CD4-positive, alpha-beta T cell treated with Interleukin-15 for 1 hour (primary cell): ENCODE data around the gene CFAP45.

ENCODE experiments used
- DNase-seq: peaks from one replicate; pipeline ENCODE4 v3.0.0-alpha.2; 2020

Gene CFAP45

DNA sequence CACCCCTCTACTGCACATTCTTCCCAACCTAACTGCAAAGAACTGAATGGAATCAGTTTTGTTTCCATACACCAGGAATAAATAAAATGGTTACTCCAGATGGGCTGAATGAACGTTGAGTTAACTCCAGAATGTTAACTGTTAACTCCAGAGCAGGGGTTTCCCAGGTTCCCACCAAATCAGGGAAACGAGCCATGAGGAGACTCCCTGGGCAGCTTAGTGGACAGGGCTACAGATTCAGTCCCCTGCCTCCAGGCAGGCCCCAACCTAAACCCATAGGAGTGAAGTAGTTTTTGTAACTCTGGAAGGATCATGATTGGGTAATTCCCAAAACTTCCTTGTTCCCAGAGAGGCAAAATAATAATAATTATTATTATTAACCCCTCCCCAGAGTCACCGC is 51.6 kb downstream of the CFAP45 start:
- DNase-seq, result no peak

DNA sequence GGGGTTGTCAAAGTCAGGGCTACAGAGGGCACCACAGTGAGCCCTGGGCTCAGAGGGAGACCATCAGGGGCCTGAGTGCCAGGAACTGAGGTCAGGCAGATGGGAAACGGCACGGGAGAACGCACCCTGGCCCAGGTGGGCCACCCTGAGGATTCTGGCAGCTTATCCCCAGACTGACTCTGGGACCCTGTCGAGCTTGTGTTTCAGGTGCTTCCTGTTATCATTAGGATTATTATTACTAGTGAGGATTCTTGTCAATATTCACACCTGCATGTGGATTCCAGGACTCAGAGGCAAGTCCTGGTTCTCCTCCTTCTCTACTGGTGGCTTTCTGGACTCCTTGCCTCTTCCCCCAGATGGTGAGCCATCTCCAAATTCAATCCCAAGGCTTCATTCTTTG is 52.7 kb downstream of the CFAP45 start:
- no peak for DNase-seq

DNA sequence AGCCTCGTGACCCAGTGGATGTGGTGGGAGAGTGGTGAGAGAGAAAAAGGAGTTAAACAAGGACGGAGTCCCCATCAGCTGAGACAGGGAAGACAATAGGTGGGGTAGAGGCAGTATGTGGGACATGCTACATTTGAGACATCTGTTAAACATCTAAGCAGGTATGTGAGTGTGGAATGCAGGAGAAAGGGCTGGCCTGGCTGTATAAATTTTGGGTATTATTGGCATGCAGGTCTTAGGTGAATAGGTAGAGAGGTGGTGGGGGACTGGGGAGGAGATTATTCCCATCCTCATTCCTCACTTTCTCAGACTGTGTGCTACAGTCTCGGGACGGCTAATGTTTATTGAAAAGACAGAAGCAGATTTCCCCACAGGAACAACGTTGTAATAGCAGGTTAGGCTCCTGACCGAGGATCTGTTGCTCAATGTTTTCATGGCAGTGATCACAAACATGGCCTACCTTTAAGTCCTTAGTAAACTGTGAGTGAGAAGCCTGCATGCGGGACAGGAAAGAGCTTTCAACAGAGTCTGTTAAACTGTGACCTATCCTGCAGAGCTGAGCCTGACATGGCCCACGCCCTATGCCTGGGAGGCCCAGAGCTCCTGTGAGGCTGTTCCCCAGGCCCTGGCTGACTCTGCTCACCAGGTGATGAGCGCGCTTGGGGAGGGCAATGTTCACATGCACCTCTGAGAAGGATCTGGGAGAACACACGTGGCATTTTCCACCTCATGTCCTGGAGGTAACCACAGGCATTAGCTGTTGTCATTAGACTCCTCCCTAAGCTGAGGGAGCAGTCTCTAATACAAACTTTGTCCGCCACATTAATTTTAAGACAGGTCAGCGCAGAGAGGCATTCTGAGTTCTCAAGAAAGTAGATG is 54.0 kb downstream of the CFAP45 start:
- DNase-seq, result no peak

DNA sequence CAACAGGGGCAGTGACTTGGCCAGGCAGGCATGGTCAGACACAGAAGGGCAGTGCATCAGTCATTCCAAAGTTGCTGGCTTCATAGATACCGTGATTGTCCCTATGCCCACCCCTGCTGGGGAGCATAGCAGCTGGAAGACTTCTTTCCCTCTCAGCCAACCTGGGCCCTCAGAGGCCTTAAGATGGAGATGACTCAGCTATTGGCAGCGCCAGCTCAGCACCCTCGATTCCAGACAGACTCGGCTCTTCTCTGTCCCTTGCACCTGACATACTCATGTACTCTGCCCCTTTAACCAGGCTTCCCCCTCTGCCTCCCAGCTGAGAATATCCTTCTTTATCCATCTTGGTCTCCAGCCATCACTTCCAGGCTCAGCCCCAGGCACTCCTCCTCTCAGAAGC is 56.5 kb downstream of the CFAP45 start:
- no peak for DNase-seq

DNA sequence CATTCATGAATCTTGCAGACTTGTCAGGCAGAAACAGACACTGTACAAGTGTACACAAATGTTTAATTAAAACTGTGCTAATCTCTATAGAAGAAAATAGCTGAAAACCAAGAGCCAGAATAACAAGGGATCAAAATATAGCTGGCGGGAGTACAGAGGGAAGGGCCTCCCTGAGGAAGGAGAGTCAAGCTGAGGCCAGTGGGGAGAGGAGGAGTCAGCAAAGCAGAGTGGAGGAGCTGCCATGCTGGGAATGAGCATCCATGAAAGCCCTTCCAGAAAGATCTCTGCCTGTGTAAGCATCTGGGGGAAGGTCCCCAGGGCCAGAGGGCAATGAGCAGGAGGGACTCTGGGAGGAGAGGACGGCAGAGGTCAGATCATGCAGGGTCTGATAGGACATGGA is 58.2 kb downstream of the CFAP45 start:
- no peak for DNase-seq

DNA sequence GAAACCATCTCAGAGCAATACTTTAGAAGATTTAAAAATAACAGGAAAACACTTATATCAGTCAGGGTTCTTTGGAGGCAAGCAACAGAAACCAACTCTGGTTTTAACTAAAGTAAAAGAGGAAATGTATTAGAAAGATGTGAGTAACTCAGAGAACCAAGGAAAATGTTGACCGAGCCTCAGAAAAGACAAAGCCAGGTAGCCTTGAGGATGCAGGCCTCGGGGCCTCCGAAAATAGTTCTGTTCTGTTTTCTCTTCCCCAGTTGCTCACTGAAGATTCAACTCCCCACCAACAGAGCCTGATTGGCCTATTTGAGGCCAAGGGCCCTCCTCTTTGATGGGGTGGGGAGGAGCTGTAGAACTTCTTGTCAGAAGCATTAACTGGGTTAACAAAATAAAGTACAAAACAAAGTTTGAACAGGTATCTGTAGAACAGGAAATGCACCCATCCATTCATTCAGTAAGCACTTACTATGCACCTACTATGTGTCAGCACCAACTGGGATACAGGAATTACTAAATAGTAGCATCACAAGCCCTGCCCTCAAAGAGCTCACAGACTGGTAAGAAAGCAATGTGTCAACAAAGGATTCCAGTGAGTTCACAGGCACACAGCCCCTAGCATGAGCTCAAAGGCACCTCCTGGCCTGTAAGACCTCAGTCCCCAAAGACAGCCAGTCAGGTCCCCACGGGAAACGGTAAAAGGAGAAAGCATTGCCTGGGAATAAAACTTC is 60.7 kb downstream of the CFAP45 start:
- no peak for DNase-seq

GRCh38 chr1:159838715-159839114 is 61.2 kb downstream of the CFAP45 start:
- DNase-seq, result no peak

DNA sequence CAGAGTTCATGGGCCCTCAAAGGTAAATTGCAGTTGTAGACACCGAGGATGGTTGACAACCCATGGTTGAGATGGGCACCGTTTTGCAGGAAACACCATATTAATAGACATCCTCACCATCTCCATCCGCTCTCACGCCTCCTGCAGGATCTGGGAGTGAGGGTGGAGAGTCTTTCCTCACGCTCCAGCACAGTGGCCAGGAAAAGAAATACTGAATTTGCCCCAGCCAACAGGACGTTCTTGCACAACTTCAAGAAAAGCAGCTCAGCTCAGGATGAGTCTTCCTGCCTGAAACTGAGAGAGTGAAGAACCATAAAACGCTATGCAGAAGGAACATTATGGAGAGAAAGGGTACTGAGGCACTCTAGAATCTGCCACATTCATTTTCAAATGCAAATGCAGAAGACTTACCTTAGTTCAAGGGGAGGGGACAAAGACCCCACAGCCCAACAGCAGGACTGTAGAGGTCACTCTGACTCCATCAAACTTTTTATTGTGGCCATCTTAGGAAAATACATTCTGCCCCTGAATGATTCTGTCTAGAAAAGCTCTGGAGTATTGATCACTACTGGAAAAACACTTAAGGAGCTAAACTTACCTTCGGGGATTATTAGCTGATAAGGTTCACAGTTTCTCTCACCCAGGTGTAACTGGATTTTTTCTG is 64.0 kb downstream of the CFAP45 start:
- no peak for DNase-seq

DNA sequence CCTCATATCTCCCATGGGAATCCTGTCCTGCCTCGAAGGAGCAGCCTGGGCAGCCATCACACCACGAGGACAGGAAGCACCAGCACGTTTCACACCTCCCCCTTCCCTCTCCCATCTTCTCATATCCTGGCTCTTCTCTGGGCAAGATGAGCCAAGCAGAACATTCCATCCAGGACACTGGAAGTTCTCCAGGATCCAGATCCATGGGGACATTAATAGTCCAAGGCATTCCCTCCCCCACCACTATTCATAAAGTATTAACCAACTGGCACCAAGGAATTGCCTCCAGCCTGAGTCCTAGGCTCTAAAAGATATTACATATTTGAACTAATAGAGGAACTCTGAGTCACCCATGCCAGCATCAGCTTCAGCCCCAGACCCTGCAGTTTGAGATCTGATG is 64.6 kb downstream of the CFAP45 start:
- no peak for DNase-seq

DNA sequence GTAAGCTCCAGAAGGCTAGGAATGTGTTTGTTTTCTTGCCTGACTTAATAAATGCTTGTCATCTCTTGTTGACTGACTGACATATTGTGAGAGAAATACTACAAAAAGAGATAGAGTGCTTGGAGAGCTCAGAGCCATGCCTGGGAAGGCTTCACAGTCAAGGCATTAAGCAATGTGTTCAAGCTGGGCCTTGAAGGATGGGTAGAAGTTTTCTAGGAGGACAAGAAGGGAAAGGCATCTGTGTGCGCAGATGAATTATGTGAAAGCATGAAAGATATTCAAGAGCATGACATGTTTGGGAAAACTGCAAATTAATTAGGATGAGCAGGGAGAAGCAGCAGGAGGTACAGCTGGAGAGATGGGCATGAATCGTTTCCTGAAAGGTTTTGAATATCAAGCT is 67.7 kb downstream of the CFAP45 start:
- DNase-seq, result no peak

GRCh38 chr1:159831412-159832141 is 68.4 kb downstream of the CFAP45 start:
- DNase-seq, result no peak

- no peak for DNase-seq
These were observed 69.2 kb downstream of the CFAP45 start for GRCh38 chr1:159830722-159831121.

DNA sequence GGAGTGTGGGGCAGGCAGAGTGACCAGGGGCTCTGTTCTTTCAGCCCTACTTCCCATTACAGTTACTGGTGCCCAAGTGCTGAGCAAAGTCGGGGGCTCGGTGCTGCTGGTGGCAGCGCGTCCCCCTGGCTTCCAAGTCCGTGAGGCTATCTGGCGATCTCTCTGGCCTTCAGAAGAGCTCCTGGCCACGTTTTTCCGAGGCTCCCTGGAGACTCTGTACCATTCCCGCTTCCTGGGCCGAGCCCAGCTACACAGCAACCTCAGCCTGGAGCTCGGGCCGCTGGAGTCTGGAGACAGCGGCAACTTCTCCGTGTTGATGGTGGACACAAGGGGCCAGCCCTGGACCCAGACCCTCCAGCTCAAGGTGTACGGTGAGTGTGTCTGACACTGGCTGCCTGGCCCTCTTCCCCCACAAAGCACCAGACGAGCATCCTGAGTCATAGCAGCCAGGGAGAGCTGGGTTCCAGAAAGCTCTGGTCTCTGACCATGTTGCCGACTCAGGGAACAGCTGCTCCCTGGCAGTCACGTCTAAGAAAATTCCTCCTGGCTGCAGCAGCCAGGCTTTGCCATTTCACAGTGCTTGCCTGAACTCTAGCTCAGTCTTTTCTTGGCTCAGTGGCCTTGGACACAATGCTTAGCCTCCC is 70.0 kb downstream of the CFAP45 start:
- no peak for DNase-seq

GRCh38 chr1:159829273-159829634 is 70.7 kb downstream of the CFAP45 start:
- DNase-seq, result peak; percentile 45

- DNase-seq, result no peak
These were observed 71.2 kb downstream of the CFAP45 start for GRCh38 chr1:159828581-159829272.

DNA sequence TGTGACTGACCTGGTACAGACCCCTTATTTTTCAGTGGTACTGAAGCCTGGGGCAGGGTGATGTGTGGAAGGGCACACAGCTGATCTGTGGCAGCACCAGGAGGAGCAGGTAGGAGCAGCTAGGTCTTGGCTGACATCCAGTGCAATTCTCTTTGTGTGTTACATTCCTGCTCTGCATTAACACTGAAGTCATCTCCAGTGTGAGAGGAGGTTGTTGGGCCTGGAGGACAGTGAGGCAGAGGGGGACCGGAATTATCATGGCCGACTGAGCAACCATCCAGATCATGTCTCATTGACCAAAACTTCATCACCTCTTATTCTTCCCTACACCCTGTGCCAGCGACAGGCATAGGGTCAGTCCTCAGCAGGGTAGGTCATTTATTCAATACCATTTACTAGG is 71.8 kb downstream of the CFAP45 start:
- DNase-seq, result no peak

DNA sequence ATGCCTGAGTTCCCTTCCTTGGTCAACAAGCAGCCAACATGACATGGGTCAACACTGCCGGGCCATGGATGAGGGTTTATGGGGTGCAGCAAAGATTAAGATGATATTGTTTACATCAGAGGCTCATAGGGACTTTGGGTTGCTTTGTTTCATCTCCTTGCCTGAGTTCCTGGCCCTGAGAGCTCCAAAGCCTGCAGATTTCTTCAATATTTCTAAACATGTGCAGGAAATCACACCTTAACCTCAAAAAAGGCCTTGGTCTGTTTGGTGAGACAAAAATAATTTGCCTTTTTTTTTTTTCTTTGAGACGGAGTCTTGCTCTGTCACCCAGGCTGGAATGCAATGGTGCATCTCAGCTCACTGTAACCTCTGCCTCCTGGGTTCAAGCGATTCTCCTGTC is 72.4 kb downstream of the CFAP45 start:
- DNase-seq, result no peak

GRCh38 chr1:159827102-159827490 is 72.9 kb downstream of the CFAP45 start:
- DNase-seq, result no peak

GRCh38 chr1:159826441-159827101 is 73.4 kb downstream of the CFAP45 start, which contains the start of gene SLAMF8:
Gene SLAMF8, plus strand, starts transcription at chr1:159826873. Its CDS starts 26 bp downstream, at chr1:159826899.
- peak; percentile 59 for DNase-seq

DNA sequence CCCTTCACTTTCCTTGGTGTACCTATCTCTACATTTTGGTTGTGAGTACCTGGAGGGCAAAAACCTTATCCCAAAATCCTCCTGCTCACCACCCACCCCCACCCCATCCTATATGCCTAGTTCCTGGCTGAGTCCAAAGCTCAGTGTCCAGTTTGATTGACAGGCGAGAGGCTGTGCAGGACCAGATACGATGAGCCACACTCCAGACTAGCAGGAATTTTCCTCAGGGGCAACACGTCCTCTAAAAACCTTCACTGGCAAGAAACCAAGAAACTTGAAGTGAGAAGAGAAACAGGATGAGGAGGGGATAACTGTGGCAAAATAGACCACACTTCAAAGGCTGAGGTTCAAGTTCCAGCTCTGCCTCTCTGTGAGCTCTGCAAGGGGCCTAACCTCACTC is 74.4 kb downstream of the CFAP45 start:
- DNase-seq, result no peak

GRCh38 chr1:159823406-159823805 is 76.6 kb downstream of the CFAP45 start:
- DNase-seq, result no peak
